HG03135 (cell line): ENCODE measurements around the gene DACH1.

Source experiments
- ATAC-seq: cut with Tn5 transposase; IDR thresholded peaks from one replicate; pipeline ENCODE4 v1.9.1; 2021; ENCODE audit warnings: mild to moderate bottlenecking, moderate library complexity; ENCODE audit not compliant: unreplicated experiment

DACH1 gene

GRCh38 chr13:71499944-71500514 lies 367.0 kb downstream of the DACH1 start:
- no peak for ATAC-seq

DNA sequence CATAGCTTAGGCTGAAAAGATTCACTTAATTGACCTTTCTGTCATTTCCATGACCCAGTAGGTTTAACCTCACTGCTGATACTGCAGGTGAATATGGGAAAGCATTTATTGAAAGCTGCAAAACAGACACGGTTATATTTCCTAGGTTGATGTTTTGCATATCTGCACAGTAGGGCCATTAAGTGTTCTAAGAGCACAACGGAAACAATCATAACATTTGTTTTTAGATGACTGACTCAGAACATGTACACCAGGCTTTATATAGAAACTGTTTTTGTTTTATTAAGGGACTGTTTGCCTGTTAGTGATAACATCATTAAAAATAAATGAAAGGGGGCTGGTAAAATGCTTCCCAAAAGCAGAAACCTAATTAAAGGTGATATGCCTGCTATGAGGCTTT lies 367.8 kb downstream of the DACH1 start:
- ATAC-seq = no peak

GRCh38 chr13:71493189-71493588 lies 373.8 kb downstream of the DACH1 start:
- no peak for ATAC-seq

GRCh38 chr13:71492346-71492871 lies 374.6 kb downstream of the DACH1 start:
- no peak for ATAC-seq

DNA sequence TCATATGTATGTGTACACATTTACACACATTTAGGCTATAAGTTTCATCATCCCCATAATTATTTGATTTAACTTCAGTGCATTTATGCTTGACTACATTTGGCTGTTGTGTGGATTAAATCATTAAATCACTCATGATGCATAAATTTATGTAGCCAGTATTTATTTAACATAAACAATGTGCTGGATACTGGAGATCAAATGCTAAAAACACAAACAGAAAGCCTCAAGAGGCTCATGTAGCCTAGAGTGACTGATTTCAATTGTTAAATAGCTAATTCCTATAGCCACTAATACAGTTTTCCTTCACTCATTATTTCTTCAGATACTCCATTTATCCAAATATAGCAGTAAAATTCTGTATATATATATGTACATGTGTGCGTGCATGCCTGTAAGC lies 376.0 kb downstream of the DACH1 start:
- no peak for ATAC-seq

GRCh38 chr13:71489041-71489440 lies 378.0 kb downstream of the DACH1 start:
- ATAC-seq = no peak

- no peak for ATAC-seq
These were observed 378.8 kb downstream of the DACH1 start for GRCh38 chr13:71488201-71488600.

GRCh38 chr13:71485913-71486312 lies 381.1 kb downstream of the DACH1 start:
- no peak for ATAC-seq

DNA sequence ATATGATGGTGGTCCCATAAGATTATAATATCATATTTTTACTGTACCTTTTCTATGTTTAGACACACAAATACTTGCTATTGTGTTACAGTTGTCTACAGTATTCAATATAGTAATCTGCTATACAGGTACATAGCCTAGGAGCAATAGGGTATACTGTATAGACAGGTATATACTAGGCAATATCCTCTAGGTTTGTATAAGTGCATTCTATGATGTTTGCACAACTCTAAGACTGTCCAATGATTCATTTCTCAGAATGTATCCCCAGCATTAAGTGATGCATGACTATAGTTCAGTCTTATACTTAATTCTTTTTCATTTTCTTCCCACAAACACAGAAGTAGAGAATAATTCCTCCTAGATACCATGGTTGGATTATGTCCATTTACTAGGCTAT lies 383.3 kb downstream of the DACH1 start:
- no peak for ATAC-seq

GRCh38 chr13:71481501-71481900 lies 385.5 kb downstream of the DACH1 start:
- no peak for ATAC-seq

- ATAC-seq = no peak
These were observed 386.0 kb downstream of the DACH1 start for GRCh38 chr13:71481046-71481445.

DNA sequence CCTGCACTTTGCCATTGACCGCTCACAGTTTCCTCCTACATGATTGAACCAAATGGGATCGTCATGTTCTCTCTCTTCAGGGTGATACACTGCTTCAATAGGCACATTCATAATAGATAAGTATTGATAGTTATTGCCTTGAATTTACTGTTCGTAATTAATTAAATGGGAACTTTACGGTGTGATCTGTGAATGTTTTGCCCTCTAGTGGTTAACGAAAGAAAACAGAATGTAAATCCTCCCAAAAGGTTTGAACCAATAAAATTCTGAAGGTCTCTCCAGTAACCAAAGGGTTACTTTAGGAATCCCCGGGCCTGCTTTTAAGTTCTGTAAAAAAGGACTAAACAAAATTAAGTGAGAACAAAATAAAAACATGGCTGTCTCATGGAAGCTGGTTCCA lies 389.3 kb downstream of the DACH1 start:
- ATAC-seq = no peak

- no peak for ATAC-seq
These were observed 392.1 kb downstream of the DACH1 start for GRCh38 chr13:71474936-71475335.

- no peak for ATAC-seq
These were observed 397.4 kb downstream of the DACH1 start for GRCh38 chr13:71469626-71470025.

DNA sequence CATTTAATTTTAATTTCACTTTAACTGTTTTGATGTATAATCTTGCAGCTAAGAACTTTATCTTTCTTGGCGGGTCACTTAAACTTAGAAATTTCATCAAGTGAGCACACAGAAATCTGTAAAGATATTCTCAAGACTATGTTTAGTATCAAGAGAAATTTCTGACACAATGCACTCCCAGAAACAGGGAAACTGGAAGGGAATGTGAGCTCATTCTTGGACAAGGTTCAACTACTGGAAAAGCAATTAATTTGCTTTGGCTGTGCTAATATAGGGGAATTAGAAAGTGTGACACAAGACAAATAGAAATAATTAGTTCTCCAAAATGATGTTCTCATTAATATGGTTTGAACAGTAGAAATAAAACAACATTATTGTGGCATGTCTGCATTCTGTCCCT lies 402.3 kb downstream of the DACH1 start:
- no peak for ATAC-seq

DNA sequence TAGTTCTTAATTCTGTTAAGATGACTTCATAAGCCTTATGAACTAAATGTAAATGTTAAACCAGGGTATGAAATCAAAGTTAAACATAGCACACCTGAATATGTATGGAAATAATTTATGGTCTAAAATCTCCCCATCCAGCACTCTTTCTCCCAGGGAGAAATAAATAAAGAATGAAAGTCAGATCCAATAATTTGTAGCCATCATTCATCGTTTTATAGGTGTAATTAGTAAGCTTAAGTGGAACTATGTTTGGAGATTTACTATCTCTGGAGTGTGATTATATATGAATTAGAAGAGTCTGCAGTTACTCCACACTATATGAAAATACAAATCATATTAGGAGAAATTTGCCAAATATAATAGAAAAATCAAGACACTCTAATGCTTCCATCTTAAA lies 405.1 kb downstream of the DACH1 start:
- no peak for ATAC-seq

DNA sequence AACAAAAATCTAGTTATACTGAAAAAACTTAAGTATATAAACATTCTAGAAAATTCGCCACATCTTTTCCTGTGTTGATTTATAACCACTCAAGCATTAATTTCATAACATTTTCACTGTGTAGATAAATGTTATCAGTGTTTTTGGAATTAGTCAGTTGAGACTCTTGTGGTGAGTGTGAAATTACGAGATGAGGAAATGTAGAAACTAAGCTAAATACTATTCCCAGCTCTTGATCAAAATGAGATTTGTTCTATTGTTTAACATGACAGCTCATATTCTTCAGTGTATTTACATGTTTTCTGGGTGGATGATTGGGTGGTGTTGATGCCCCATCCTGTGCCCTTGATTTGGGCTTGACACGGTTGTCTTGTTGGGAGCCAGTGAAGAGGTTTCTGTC lies 406.8 kb downstream of the DACH1 start:
- no peak for ATAC-seq

- ATAC-seq = no peak
These were observed 407.3 kb downstream of the DACH1 start for GRCh38 chr13:71459708-71460107.

- ATAC-seq = no peak
These were observed 409.4 kb downstream of the DACH1 start for GRCh38 chr13:71457645-71458044.

GRCh38 chr13:71456136-71456535 lies 410.9 kb downstream of the DACH1 start:
- no peak for ATAC-seq

DNA sequence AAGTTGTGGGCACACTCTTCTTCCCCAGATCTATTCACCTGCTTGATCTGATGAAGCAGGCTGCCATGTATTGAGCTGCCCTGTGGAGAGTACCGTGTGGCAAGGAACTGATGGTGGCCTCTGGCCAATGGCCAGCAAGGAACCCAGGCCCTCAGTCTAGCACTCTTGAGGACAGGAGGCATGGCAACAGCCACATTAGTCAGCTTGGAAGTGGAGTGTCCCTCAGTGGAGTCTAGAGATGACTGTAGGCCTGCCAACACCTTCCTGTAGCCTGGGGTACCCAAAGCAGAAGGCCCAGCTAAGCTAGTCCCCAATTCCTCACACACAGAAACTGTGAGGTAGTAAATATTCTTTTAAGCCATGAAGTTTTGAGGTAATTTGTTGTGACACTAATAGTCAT lies 412.5 kb downstream of the DACH1 start:
- no peak for ATAC-seq

- no peak for ATAC-seq
These were observed 418.8 kb downstream of the DACH1 start for GRCh38 chr13:71448080-71448630.

GRCh38 chr13:71437704-71438103 lies 429.3 kb downstream of the DACH1 start:
- ATAC-seq = no peak
